ENCODE results near the gene ADAMTS2.

DNA sequence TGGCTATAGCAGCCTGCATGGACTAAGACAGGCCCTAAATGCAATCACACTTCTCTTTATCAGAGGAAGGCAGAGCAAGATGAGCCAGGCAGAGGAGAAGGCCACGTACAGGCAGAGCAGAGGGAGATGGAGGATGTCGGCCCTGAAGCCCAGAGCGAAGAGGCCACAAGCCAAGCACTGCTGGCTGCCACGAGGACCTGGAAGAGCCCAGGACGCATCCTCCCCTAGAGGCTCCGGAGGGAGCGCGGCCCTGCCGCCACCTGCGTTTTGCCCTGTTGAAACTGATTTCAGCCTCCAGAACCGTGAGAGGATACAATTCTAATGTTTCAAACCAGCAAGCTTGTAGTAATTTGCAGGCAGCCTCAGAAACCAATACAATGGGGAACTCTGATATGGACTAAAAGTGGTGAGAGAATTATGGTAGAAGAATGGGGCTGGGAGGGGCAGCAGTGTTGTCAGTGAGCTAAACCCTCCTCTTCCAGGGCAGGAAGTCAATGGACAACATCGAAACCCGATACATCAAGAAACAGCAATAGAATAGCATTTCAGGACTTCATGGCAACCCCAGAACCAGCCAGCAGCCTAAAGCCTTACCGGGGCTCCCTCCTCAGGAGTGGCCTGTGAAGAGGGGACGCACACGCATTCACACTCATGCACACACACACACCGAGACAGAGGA is 32.6 kb downstream of the ADAMTS2 start:
- TF ChIP-seq, protein P1, sequence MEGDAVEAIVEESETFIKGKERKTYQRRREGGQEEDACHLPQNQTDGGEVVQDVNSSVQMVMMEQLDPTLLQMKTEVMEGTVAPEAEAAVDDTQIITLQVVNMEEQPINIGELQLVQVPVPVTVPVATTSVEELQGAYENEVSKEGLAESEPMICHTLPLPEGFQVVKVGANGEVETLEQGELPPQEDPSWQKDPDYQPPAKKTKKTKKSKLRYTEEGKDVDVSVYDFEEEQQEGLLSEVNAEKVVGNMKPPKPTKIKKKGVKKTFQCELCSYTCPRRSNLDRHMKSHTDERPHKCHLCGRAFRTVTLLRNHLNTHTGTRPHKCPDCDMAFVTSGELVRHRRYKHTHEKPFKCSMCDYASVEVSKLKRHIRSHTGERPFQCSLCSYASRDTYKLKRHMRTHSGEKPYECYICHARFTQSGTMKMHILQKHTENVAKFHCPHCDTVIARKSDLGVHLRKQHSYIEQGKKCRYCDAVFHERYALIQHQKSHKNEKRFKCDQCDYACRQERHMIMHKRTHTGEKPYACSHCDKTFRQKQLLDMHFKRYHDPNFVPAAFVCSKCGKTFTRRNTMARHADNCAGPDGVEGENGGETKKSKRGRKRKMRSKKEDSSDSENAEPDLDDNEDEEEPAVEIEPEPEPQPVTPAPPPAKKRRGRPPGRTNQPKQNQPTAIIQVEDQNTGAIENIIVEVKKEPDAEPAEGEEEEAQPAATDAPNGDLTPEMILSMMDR (IDR thresholded peaks at IDR 0.05), result no peak
- no peak for TF ChIP-seq POLR2AphosphoS5 (IDR thresholded peaks at IDR 0.05)
- TF ChIP-seq POLR2A (IDR thresholded peaks at IDR 0.05), result no peak

Measured in transverse colon (tissue), 4 donors.